GM19438 (cell line): ENCODE measurements around the gene TIMM21.
A peak's percentile ranks its signal among the peaks of the same experiment; 100 is the strongest.

ENCODE experiments used
- ATAC-seq: cut with Tn5 transposase; IDR thresholded peaks from one replicate; pipeline ENCODE4 v1.9.1; 2021; ENCODE audit warnings: low read depth; ENCODE audit not compliant: unreplicated experiment

TIMM21 gene, protein sequence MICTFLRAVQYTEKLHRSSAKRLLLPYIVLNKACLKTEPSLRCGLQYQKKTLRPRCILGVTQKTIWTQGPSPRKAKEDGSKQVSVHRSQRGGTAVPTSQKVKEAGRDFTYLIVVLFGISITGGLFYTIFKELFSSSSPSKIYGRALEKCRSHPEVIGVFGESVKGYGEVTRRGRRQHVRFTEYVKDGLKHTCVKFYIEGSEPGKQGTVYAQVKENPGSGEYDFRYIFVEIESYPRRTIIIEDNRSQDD

DNA sequence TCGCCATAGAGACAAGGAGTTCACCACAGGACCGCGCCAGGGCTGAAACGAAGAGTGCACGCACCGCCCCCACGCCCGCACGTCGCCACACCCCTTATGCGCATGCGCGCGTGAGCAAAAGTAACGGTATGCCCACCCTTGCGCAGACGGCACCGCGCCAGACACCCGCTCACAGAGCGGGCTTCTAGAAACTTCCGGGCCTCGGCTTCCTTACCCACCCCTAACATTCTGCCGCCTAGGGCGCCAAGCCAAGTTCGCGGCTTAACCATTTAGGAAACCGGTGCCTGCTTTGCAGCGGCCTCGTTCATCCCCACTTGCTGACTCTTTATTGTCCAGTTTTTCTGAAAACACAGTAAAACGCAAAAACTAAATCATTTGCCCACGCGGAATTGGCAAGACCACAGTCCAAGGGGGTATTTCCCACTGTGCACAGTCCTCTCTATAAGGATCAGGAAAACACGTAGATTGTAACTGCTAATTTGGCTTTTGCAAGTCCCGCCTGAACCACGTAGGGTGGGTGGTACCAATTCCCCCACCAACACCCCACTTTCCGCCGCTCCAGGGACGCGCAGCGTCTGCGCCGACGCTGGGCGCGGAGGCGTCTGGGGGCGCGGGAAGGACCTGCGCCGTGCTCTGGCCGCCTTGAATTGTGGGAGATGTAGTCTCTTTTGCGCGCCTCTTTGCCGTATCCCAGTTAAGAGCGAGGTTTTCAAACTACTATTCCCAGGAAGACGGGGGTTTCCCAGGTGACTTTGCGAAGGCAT lies at the start of gene TIMM21, which contains the start of gene FBXO15:
TSS of gene TIMM21 (plus strand) at position 745 of the 764 bp plus-strand sequence. CDS start 286 bp downstream, outside the sequence.
TSS of gene FBXO15 (minus strand) at position 56 of the 764 bp plus-strand sequence. CDS start at position 7, 49 bp downstream.
- ATAC-seq, result peak; percentile 87

- no peak for ATAC-seq
These were observed 39.9 kb upstream of the TIMM21 start for GRCh38 chr18:74108460-74108859.

DNA sequence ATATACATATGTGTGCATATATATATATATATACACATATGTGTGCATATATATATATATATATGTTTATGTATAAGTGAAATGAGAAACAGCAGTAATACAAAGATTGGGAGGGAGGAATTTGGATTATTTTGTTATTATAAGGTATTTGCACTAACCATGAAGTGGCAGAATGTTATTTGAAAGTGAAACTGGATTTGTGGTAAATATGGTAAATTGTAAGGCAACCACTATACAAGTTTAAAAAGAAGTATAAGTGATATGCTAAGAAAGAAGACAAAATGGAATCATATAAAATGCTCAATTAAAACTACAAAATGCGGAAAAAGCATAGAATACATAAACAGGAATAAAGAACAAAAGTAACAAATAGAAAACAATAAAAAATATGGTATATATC lies 38.2 kb upstream of the TIMM21 start:
- no peak for ATAC-seq

DNA sequence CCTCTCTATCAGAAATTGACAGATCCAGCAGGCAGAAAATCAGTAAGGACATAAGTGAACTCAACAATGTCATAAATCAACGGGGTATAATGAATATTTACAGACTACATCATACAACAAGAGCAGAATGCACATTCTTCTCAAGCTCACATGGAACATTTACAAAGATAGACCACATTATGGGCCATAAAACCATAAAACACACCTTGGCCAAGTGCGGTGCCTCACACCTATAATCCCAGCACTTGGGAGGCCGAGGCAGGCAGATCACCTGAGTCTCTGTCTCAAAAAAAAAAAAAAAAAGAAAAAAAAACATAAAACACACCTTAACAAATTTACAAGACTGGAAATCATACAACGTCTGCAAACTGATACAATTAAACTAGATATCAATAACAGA lies 37.3 kb upstream of the TIMM21 start:
- no peak for ATAC-seq

- no peak for ATAC-seq
These were observed 34.6 kb upstream of the TIMM21 start for GRCh38 chr18:74113711-74114110.

DNA sequence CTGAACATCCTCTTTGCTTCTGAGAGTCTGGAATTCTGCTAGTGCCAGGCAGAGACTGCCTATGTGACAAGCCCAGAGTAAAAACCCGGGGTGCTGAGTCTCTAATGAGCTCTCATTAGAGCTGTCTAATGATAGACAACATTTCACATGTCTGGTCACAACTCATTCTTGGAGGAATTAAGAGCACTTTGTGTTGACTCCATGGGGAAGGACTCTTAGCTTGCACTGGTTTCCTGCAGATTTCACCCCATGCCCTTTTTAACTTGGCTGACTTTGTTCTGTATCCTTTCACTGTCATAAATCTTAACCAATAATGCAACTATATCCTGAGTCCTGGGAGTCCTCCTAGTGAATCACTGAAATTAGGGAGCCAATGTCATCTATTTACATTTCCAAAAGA lies 34.2 kb upstream of the TIMM21 start:
- ATAC-seq, result no peak

GRCh38 chr18:74115046-74115445 lies 33.3 kb upstream of the TIMM21 start:
- ATAC-seq, result no peak

- ATAC-seq, result no peak
These were observed 31.4 kb upstream of the TIMM21 start for GRCh38 chr18:74116633-74117554.

DNA sequence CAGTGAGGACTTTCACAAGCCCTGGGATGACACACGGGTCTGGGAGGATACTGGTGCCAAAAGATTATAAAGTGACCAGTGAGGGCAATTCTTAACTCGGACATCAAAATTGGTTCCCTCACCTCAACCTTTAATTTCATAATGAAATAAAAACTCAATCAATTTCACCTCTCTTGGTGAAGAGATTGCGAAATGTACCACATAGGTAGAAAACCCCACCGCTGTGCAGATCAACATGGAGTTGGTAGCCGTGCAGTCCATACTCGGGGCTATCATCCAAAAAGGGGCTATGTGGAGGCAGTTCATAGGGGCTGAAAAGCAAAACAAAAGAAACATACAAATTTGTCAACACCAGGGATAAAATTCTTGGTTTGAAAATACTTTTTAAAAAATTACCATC lies 25.1 kb upstream of the TIMM21 start:
- ATAC-seq, result no peak

DNA sequence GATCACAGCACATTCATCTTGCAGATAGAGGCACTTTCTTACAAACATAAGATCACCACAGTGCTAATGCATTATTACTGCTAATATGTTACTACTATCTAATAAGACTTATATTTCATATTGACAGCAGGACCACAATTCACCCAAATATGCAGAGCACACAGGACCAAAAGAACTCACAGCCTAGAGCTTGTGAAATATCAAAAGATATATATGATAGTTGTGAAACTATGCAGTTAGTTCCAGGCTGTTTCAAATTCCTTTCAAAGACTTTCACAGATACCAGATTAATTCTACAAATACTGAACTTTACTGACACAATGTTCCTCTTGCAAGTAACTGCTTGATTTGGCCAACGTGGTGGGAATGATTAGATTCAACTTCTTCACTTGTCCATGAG lies 23.7 kb upstream of the TIMM21 start:
- no peak for ATAC-seq

GRCh38 chr18:74126684-74127655 lies 21.4 kb upstream of the TIMM21 start:
- no peak for ATAC-seq

DNA sequence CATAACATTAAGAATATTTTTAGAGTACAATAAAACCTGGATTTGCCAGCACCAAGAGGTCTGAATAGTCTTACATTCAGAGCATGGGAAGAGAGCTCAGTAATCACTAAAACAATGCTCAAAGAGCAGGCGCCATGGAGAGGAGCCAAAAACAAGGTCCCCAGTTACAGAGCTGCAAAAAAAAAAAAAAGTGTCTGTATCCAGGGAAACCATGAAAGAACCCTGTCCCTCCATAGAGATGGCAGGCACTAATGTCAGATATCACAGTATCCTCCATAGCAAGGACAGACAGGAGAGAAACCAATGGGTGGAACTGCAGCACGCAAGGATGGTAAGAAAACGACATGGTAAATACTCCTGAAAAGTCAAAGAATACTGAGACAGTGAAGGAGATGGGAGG lies 20.2 kb upstream of the TIMM21 start:
- no peak for ATAC-seq

- ATAC-seq, result no peak
These were observed 17.2 kb upstream of the TIMM21 start for GRCh38 chr18:74131124-74131523.

- ATAC-seq, result no peak
These were observed 16.1 kb upstream of the TIMM21 start for GRCh38 chr18:74132201-74132600.

- ATAC-seq, result no peak
These were observed 10.3 kb upstream of the TIMM21 start for GRCh38 chr18:74137920-74138538.

DNA sequence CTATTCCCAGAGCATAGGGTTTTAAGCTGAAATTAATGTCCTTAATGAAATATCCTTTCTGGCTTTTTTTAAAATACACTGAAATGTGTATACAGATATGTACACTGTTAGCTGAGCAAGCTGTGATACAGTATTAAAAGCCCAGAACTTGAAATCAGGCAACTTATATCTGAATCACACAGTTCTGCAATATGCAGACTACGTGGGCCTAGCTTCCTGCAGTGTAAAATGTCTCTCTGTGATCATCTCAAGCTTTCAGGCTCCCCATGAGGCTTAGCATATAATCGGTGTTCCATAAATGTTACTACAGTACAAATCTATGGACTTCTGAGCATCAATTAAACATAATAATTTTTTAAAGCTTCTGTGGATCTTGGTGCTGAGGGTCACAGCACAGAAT lies 8.9 kb upstream of the TIMM21 start:
- no peak for ATAC-seq

GRCh38 chr18:74139888-74140287 lies 8.4 kb upstream of the TIMM21 start:
- ATAC-seq, result no peak

DNA sequence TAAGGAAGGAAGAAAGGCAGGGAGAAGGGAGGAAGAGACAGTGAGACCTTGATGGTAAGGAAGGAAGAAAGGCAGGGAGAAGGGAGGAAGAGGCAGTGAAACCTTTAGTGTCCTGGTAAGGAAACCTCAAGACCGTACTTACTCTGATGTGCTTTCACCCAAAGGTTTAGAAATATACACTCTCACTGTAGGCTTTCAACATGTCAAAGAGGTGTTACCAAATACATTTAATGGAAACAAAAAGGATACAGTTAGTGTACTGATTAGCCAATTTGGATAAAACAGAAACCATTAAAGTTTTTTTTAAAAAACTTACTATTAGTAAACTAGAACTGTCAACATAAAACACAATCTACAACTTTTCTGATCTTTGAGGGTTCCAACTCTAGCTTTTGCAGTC lies 7.7 kb upstream of the TIMM21 start:
- ATAC-seq, result no peak

DNA sequence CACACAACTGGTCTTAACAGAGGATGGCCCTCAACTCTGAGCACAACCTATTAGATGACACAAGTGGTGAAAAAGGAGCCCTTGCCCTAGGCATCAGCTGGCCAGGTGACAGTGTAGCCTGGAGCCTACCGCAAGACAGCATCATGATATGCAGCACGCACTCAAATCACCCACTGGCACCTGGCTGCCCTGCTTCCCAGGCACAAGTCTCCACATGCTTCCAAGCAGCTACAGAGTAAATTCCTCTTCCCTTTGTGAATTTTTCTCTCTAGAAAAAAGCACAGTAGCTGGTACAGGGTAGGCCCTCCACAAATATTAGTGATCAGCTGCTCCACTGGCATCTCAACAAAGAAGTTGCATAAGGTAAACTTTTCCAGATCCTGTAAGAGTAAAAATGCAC lies 6.7 kb upstream of the TIMM21 start:
- ATAC-seq, result no peak
